HepG2 (cell line): ENCODE results near the gene MAP3K20. TPM values are rescaled to one million over a fixed set of nuclear protein-coding genes. Genes with fewer than 3 reads are reported as not detected.

ENCODE experiments used
- ARHGAP35 ChIP-seq: sonication (generic); formaldehyde crosslinking; IDR thresholded peaks from 2 replicates; pipeline ENCODE4 v1.9.0; 2022; ENCODE audit warnings: mild to moderate bottlenecking, inconsistent platforms, moderate library complexity, missing genetic modification reagents, borderline replicate concordance
- FOXA1 ChIP-seq, 2 experiments: fragments of 450-650 bp in 1 of 2; sonication (generic) in 1 of 2; formaldehyde crosslinking in 1 of 2; IDR thresholded peaks; 2 replicates each; pipeline versions ENCODE4 v1.4.0 to v1.6.1; 2016 to 2020; ENCODE audit warnings: missing genetic modification reagents in 1 of 2
- NAIF1 ChIP-seq: sonication (generic); formaldehyde crosslinking; IDR thresholded peaks from 2 replicates; pipeline ENCODE4 v1.5.0; 2020; ENCODE audit warnings: mild to moderate bottlenecking, missing genetic modification reagents, borderline replicate concordance
- NR2F2 ChIP-seq: IDR thresholded peaks from 2 replicates; pipeline ENCODE4 v1.6.1; 2012; ENCODE audit warnings: low read depth, inconsistent platforms, borderline replicate concordance
- SAP130 ChIP-seq: IDR thresholded peaks from 2 replicates; pipeline ENCODE4 v1.6.1; 2016; ENCODE audit warnings: low read depth
- SOX13 ChIP-seq, 3 experiments: fragments of 450-650 bp in 1 of 3; sonication (generic) in 1 of 3; formaldehyde crosslinking in 1 of 3; IDR thresholded peaks in 2 of 3; conservative IDR thresholded peaks in 1 of 3; 2 replicates each; pipeline versions ENCODE4 v1.5.0 to v1.6.1; 2016 to 2020; ENCODE audit warnings: antibody characterized with exemption in 1 of 3, mild to moderate bottlenecking in 1 of 3, missing compliant biosample characterization in 1 of 3, missing genetic modification reagents in 1 of 3, moderate library complexity in 1 of 3
- ZFP62 ChIP-seq: sonication (generic); formaldehyde crosslinking; IDR thresholded peaks from 2 replicates; pipeline ENCODE4 v1.4.0; 2020; ENCODE audit warnings: missing genetic modification reagents
- ZNF75D ChIP-seq: sonication (generic); formaldehyde crosslinking; IDR thresholded peaks from 2 replicates; pipeline ENCODE4 v1.8.1; 2023; ENCODE audit warnings: missing genetic modification reagents, mild to moderate bottlenecking, borderline replicate concordance
- polyA plus RNA-seq, 8 experiments: library from polyadenylated mRNA; depleted of rRNA in 3 of 8; stranded (reverse) in 7 of 8; unstranded in 1 of 8; fragments of >200 nt; fragmentation: Illumina TruSeq in 4 of 8; extraction: Trizol in 4 of 8; gene quantifications; 2 replicates each; pipeline versions ENCODE4 v1.2.1 to v1.2.3, GENCODE V29; 2011 to 2016; ENCODE audit warnings: low read depth in 4 of 8, missing spikeins in 1 of 8, mixed read lengths in 1 of 8; ENCODE audit not compliant: insufficient read depth in 1 of 8
- total RNA-seq, 5 experiments: library from RNA; depleted of rRNA; stranded (reverse); fragments of >200 nt; fragmentation: Illumina TruSeq; extraction: Trizol; gene quantifications; 2 replicates each; pipeline ENCODE4 v1.2.3, GENCODE V29; 2016; ENCODE audit warnings: low read depth in 1 of 5
- TF ChIP-seq, protein P1 (sequence below): sonication (generic); formaldehyde crosslinking; IDR thresholded peaks from 2 replicates; pipeline ENCODE4 v1.5.1; 2020; ENCODE audit warnings: mild to moderate bottlenecking, missing genetic modification reagents, moderate library complexity
- TF ChIP-seq, protein P2 (sequence below): IDR thresholded peaks from 2 replicates; pipeline ENCODE4 v1.6.1; 2016; ENCODE audit warnings: missing genetic modification reagents, missing compliant biosample characterization
- TF ChIP-seq, protein P3 (sequence below): sonication (generic); formaldehyde crosslinking; IDR thresholded peaks from 2 replicates; pipeline ENCODE4 v1.9.0; 2022; ENCODE audit warnings: low read depth, missing genetic modification reagents
- TF ChIP-seq, protein P4 (sequence below): sonication (generic); formaldehyde crosslinking; IDR thresholded peaks from 2 replicates; pipeline ENCODE4 v1.4.0; 2020; ENCODE audit warnings: missing genetic modification reagents, borderline replicate concordance
- TF ChIP-seq, protein P5 (sequence below), 2 experiments: IDR thresholded peaks; 2 replicates each; pipeline ENCODE4 v1.6.1; 2011 to 2012; ENCODE audit warnings: low read length in 2 of 2, borderline replicate concordance in 1 of 2, low read depth in 1 of 2, mild to moderate bottlenecking in 1 of 2, moderate library complexity in 1 of 2

Gene MAP3K20
- total and polyA plus RNA-seq, 2 of the 13 experiments (the other 11 are each of a cell fraction or from before 2014, with no cell fraction given), result 5.2 to 13.5 TPM

DNA sequence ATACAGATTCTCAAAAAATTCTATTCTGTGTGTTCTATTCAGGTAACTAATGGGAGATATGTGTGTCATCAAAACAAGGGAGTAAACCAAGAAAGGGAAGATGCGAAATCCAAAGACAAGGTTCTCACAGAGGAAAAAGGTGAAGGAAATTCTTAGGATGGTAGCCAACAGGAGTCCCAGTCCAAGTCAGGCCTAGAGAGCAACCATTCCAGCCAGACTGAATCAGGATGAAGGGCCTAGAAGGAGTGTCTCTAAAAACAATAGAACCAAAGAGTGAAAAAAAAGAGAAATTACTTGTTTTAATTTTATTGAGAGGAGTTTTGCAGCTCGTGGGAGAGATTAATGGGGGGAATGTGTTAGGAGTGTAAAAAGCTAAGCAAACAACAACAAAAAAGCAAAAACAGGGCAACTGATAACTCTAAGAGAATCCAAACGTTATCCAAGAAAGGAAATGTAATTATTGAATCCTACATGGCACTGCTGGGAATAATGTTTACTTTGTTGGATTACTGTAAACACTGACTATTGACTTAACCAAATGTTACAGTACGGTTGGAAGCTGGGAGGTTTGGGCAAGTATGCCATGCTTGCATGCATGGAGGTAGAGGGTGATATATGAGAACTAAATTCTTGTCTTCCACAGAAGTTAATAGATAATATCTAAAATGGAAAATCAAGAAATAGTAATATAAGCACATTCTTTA, 12.3 kb downstream of the MAP3K20 start (continued):
- TF ChIP-seq, protein P1, sequence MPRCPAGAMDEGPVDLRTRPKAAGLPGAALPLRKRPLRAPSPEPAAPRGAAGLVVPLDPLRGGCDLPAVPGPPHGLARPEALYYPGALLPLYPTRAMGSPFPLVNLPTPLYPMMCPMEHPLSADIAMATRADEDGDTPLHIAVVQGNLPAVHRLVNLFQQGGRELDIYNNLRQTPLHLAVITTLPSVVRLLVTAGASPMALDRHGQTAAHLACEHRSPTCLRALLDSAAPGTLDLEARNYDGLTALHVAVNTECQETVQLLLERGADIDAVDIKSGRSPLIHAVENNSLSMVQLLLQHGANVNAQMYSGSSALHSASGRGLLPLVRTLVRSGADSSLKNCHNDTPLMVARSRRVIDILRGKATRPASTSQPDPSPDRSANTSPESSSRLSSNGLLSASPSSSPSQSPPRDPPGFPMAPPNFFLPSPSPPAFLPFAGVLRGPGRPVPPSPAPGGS (CRISPR knock-in tag), result no peak
- TF ChIP-seq, protein P2, sequence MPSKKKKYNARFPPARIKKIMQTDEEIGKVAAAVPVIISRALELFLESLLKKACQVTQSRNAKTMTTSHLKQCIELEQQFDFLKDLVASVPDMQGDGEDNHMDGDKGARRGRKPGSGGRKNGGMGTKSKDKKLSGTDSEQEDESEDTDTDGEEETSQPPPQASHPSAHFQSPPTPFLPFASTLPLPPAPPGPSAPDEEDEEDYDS (CRISPR knock-in tag), result 0 out of 2 replicates have a peak, but pooled peaks have one; percentile 5
- TF ChIP-seq, protein P3, sequence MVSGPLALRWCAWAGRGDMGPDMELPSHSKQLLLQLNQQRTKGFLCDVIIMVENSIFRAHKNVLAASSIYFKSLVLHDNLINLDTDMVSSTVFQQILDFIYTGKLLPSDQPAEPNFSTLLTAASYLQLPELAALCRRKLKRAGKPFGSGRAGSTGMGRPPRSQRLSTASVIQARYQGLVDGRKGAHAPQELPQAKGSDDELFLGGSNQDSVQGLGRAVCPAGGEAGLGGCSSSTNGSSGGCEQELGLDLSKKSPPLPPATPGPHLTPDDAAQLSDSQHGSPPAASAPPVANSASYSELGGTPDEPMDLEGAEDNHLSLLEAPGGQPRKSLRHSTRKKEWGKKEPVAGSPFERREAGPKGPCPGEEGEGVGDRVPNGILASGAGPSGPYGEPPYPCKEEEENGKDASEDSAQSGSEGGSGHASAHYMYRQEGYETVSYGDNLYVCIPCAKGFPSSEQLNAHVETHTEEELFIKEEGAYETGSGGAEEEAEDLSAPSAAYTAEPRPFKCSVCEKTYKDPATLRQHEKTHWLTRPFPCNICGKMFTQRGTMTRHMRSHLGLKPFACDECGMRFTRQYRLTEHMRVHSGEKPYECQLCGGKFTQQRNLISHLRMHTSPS (CRISPR knock-in tag), result no peak
- TF ChIP-seq ZNF75D (no peak), ZFP62 (CRISPR knock-in tag) (no peak), NAIF1 (CRISPR knock-in tag) (no peak), SOX13 (IDR thresholded peaks at IDR 0.05) (no peak), SOX13 (CRISPR knock-in tag; conservative IDR thresholded peaks at IDR 0.05 in 1 of 2, IDR thresholded peaks at IDR 0.05 in 1 of 2) (peak in 1 of 2 experiments; percentile 43; a peak in 2 of 4 replicates), ARHGAP35 (CRISPR knock-in tag) (no peak), FOXA1 (IDR thresholded peaks at IDR 0.05) (peak; percentile 97), FOXA1 (CRISPR knock-in tag; IDR thresholded peaks at IDR 0.05) (peak; percentile 95), NR2F2 (no peak), SAP130 (0 out of 2 replicates have a peak, but pooled peaks have one; percentile 16)
- TF ChIP-seq, protein P4, sequence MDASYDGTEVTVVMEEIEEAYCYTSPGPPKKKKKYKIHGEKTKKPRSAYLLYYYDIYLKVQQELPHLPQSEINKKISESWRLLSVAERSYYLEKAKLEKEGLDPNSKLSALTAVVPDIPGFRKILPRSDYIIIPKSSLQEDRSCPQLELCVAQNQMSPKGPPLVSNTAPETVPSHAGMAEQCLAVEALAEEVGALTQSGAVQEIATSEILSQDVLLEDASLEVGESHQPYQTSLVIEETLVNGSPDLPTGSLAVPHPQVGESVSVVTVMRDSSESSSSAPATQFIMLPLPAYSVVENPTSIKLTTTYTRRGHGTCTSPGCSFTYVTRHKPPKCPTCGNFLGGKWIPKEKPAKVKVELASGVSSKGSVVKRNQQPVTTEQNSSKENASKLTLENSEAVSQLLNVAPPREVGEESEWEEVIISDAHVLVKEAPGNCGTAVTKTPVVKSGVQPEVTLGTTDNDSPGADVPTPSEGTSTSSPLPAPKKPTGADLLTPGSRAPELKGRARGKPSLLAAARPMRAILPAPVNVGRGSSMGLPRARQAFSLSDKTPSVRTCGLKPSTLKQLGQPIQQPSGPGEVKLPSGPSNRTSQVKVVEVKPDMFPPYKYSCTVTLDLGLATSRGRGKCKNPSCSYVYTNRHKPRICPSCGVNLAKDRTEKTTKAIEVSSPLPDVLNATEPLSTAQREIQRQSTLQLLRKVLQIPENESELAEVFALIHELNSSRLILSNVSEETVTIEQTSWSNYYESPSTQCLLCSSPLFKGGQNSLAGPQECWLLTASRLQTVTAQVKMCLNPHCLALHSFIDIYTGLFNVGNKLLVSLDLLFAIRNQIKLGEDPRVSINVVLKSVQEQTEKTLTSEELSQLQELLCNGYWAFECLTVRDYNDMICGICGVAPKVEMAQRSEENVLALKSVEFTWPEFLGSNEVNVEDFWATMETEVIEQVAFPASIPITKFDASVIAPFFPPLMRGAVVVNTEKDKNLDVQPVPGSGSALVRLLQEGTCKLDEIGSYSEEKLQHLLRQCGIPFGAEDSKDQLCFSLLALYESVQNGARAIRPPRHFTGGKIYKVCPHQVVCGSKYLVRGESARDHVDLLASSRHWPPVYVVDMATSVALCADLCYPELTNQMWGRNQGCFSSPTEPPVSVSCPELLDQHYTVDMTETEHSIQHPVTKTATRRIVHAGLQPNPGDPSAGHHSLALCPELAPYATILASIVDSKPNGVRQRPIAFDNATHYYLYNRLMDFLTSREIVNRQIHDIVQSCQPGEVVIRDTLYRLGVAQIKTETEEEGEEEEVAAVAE (CRISPR knock-in tag), result no peak
- TF ChIP-seq, protein P5, sequence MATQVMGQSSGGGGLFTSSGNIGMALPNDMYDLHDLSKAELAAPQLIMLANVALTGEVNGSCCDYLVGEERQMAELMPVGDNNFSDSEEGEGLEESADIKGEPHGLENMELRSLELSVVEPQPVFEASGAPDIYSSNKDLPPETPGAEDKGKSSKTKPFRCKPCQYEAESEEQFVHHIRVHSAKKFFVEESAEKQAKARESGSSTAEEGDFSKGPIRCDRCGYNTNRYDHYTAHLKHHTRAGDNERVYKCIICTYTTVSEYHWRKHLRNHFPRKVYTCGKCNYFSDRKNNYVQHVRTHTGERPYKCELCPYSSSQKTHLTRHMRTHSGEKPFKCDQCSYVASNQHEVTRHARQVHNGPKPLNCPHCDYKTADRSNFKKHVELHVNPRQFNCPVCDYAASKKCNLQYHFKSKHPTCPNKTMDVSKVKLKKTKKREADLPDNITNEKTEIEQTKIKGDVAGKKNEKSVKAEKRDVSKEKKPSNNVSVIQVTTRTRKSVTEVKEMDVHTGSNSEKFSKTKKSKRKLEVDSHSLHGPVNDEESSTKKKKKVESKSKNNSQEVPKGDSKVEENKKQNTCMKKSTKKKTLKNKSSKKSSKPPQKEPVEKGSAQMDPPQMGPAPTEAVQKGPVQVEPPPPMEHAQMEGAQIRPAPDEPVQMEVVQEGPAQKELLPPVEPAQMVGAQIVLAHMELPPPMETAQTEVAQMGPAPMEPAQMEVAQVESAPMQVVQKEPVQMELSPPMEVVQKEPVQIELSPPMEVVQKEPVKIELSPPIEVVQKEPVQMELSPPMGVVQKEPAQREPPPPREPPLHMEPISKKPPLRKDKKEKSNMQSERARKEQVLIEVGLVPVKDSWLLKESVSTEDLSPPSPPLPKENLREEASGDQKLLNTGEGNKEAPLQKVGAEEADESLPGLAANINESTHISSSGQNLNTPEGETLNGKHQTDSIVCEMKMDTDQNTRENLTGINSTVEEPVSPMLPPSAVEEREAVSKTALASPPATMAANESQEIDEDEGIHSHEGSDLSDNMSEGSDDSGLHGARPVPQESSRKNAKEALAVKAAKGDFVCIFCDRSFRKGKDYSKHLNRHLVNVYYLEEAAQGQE (IDR thresholded peaks at IDR 0.05; ENCODE audit: borderline replicate concordance in 1 of 2, low read depth in 1 of 2, low read length in 2 of 2), result peak in 1 of 2 experiments; percentile 51; a peak in 1 of 4 replicates
